Muscle layer of colon (tissue), 2 donors: ENCODE results near the gene BAZ1B.
"Not testable (repeated sequence)": the region's sequence is repeated elsewhere in the genome, so short reads cannot be mapped to it uniquely, and the experiment has no call there.

ENCODE experiments used
- H3K27ac ChIP-seq: one replicate; pipeline ENCODE4 v1.7.0; 2013; ENCODE audit warnings: low read depth, mild to moderate bottlenecking, low read length, moderate library complexity
- H3K27me3 ChIP-seq, 2 donors: one replicate each; pipeline ENCODE4 v1.7.0; 2013; ENCODE audit warnings: low read length in 2 of 2, mild to moderate bottlenecking in 2 of 2; ENCODE audit not compliant: insufficient read depth in 2 of 2, control insufficient read depth in 1 of 2
- H3K36me3 ChIP-seq: one replicate; pipeline ENCODE4 v1.7.0; 2013; ENCODE audit warnings: mild to moderate bottlenecking, low read length; ENCODE audit not compliant: insufficient read depth
- H3K4me1 ChIP-seq: one replicate; pipeline ENCODE4 v1.7.0; 2013; ENCODE audit warnings: mild to moderate bottlenecking, low read length; ENCODE audit not compliant: insufficient read depth
- H3K4me3 ChIP-seq, 2 donors: one replicate each; pipeline ENCODE4 v1.7.0; 2013; ENCODE audit warnings: low read length in 2 of 2, low read depth in 1 of 2, mild to moderate bottlenecking in 1 of 2, moderate library complexity in 1 of 2
- H3K9ac ChIP-seq: one replicate; pipeline ENCODE4 v1.7.0; 2013; ENCODE audit warnings: low read length
- H3K9me3 ChIP-seq: one replicate; pipeline ENCODE4 v1.7.0; 2013; ENCODE audit warnings: mild to moderate bottlenecking, low read length
- donor health status: abdominal sarcoma.
- donor health status: Adenocarcinoma of cecum.

Gene BAZ1B

GRCh38 chr7:73438547-73439409, 83.3 kb downstream of the BAZ1B start:
- no peak overlapping the region for H3K9ac ChIP-seq
- H3K36me3 ChIP-seq: peaks cover 31% of the 10 kb centered on the region
- H3K27ac ChIP-seq: no peak overlapping the region
- peaks cover 0 to 3% of the 10 kb centered on the region in 2 donors for H3K27me3 ChIP-seq
- H3K4me1 ChIP-seq: peaks cover 7% of the 10 kb centered on the region
- H3K4me3 ChIP-seq: no peak overlapping the region
- H3K9me3 ChIP-seq: no peaks in the 10 kb centered on the region

DNA sequence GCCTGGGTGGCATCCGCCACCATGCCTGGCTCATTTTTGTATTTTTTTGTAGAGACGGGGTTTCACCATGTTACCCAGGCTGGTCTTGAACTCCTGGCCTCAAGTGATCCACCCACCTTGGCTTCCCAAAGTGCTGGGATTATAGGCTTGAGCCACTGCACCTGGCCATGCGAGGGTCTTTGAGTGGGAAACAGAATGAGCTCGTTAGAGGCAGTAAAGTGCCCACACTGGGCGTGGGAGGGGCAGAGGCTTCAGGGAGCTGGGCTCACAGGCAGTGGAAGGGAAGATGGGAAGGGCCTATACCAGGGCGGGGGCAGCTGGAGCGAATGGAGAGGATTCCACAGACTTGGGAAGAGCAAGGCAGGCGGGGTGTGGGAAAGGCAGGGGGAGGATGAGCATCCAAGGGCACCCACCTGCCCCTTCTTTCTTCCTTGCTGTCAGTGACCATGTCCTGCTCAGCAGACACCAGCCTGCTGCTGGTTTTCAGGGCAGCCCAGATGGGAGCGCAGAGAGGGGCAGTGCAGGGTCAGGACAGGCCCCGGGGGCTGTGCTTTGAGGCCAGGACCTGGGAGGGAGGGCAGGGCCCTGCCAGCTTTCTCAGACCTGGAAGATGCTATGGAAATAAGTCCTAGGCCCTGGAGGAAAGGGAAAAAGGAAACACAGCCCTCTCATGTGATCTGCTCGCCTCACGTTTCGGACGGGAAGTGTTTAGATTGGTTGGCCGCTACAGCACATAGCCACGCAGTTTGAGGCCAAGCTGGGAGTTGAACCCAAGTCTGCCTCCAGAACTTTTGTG, 84.3 kb downstream of the BAZ1B start:
- Histone ChIP-seq H3K4me1 (peaks cover 7% of the 10 kb centered on the region), H3K9ac (no peak overlapping the region), H3K4me3 (no peak overlapping the region), H3K27ac (no peak overlapping the region), H3K9me3 (no peaks in the 10 kb centered on the region), H3K27me3 (peaks cover 0 to 9% of the 10 kb centered on the region in 2 donors), H3K36me3 (peaks cover 22% of the 10 kb centered on the region)

DNA sequence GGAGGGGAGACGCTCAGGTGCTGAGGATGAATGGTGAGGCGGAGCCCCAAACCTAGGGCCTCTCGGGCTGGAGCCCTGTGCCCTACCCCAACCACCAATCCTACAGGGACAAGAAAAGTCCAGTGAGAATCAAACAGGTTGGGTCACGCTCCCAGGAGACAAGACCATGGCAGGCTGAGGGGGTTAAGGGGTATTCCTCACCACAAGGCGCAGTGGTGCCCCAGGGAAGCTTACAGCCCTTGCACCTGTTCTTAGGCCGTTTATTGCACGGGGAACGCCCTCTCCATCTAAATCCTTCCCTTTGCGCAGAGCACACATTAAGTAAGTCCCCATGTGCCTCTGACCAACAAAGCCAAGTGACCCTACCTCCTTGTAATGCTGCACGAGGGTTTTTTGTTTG, 85.0 kb downstream of the BAZ1B start:
- Histone ChIP-seq H3K27me3 (peaks cover 0 to 13% of the 10 kb centered on the region in 2 donors), H3K9me3 (no peaks in the 10 kb centered on the region), H3K9ac (no peak overlapping the region), H3K36me3 (peaks cover 14% of the 10 kb centered on the region), H3K4me1 (peaks cover 7% of the 10 kb centered on the region), H3K4me3 (no peak overlapping the region), H3K27ac (no peak overlapping the region)

DNA sequence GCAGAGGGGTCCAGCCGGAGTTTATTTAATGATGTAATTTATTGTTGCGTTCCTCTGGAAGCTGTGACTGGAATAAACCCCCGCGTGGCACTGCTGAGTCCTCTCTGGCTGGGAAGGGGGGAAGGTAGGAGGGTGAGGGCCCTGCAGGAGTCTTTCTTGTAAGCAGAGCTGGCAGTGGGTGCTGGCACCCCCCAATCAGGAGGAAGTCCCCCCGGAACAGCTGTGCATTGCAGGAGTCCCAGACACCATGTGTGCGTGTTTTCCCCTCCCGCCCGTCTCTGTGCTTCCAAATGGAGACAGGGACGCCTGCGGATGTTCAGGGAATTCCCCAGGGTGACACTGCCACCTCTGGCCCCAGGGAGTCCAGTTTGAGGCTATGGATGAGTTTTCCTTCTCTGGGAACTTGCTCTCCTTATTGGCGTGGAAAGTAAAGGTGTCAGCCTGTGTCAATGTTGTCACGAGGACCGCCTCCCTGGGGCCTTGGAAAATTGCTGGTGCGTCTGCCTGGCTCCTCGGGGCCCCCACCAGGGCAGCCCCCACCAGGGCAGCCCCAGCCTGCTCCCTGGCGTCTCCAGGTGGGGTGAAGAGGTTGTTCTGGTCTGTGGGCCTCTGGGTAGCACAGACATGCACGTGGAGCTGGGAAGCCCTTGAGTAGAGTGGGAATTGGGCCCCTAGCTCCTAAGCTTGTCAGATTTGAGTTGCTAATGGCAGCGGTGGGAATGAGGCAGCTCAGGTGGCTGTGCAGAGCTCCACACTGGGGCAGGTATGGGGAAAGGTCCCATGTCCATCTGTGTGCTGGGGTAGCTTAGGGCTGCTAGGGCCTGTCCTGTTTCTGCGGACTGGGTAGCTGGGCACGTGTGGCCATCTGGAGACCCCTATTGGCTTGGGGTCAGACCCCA, 85.8 kb downstream of the BAZ1B start:
- Histone ChIP-seq H3K9me3 (no peaks in the 10 kb centered on the region), H3K4me3 (no peak overlapping the region), H3K4me1 (peaks cover 7% of the 10 kb centered on the region), H3K9ac (no peak overlapping the region), H3K27ac (no peak overlapping the region), H3K27me3 (peaks cover 0 to 13% of the 10 kb centered on the region in 2 donors), H3K36me3 (peaks cover 7% of the 10 kb centered on the region)

- Histone ChIP-seq H3K27ac (no peak overlapping the region), H3K36me3 (peaks cover 1% of the 10 kb centered on the region), H3K27me3 (peaks cover 0 to 13% of the 10 kb centered on the region in 2 donors), H3K4me1 (peaks cover 7% of the 10 kb centered on the region), H3K4me3 (no peak overlapping the region), H3K9me3 (no peaks in the 10 kb centered on the region), H3K9ac (no peak overlapping the region)
Observed at GRCh38 chr7:73435471-73436009, 86.6 kb downstream of the BAZ1B start.

DNA sequence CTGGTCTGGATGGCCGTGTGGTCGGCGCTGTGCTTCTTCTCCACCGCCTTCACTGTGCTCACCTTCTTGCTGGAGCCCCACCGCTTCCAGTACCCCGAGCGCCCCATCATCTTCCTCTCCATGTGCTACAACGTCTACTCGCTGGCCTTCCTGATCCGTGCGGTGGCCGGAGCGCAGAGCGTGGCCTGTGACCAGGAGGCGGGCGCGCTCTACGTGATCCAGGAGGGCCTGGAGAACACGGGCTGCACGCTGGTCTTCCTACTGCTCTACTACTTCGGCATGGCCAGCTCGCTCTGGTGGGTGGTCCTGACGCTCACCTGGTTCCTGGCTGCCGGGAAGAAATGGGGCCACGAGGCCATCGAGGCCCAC, 87.4 kb downstream of the BAZ1B start:
- H3K27me3 ChIP-seq: peaks cover 0 to 17% of the 10 kb centered on the region in 2 donors
- H3K9ac ChIP-seq: no peak overlapping the region
- no peak overlapping the region for H3K4me3 ChIP-seq
- H3K27ac ChIP-seq: no peak overlapping the region
- H3K4me1 ChIP-seq: peaks cover 7% of the 10 kb centered on the region
- H3K9me3 ChIP-seq: no peaks in the 10 kb centered on the region
- H3K36me3 ChIP-seq: no peaks in the 10 kb centered on the region

- no peak overlapping the region for H3K4me3 ChIP-seq
- peaks cover 0 to 22% of the 10 kb centered on the region in 2 donors for H3K27me3 ChIP-seq
- peaks cover 7% of the 10 kb centered on the region for H3K4me1 ChIP-seq
- H3K9me3 ChIP-seq: no peaks in the 10 kb centered on the region
- no peaks in the 10 kb centered on the region for H3K36me3 ChIP-seq
- no peak overlapping the region for H3K27ac ChIP-seq
- H3K9ac ChIP-seq: no peak overlapping the region
Observed at GRCh38 chr7:73433924-73434700, 88.0 kb downstream of the BAZ1B start.

DNA sequence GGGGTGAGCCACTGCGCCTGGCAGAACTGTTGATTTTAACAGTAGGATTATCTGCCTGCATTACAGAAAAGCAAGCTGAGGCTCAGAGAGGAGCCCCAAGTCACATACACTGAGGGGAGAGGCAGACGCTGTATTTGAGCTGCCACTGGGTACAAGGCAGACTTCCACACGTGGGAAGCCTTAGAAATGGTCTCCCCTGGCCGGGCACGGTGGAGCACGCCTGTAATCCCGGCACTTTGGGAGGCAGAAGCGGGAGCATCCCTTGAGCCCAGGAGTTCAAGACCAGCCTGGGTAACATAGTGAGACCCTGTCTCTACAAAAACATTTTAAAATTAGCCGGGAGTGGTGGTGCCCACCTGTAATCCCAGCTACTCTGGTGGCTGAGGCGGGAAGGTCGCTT, 89.4 kb downstream of the BAZ1B start:
- H3K27me3 ChIP-seq: peaks cover 0 to 28% of the 10 kb centered on the region in 2 donors
- no peak overlapping the region for H3K27ac ChIP-seq
- no peaks in the 10 kb centered on the region for H3K9me3 ChIP-seq
- H3K4me3 ChIP-seq: no peak overlapping the region
- no peaks in the 10 kb centered on the region for H3K4me1 ChIP-seq
- no peaks in the 10 kb centered on the region for H3K36me3 ChIP-seq
- H3K9ac ChIP-seq: no peak overlapping the region

- no peak overlapping the region for H3K27ac ChIP-seq
- no peak overlapping the region for H3K9ac ChIP-seq
- H3K9me3 ChIP-seq: no peaks in the 10 kb centered on the region
- H3K4me3 ChIP-seq: no peak overlapping the region
- peaks cover 0 to 28% of the 10 kb centered on the region in 2 donors for H3K27me3 ChIP-seq
- no peaks in the 10 kb centered on the region for H3K4me1 ChIP-seq
- no peaks in the 10 kb centered on the region for H3K36me3 ChIP-seq
Observed at GRCh38 chr7:73431041-73431835, 90.9 kb downstream of the BAZ1B start.

DNA sequence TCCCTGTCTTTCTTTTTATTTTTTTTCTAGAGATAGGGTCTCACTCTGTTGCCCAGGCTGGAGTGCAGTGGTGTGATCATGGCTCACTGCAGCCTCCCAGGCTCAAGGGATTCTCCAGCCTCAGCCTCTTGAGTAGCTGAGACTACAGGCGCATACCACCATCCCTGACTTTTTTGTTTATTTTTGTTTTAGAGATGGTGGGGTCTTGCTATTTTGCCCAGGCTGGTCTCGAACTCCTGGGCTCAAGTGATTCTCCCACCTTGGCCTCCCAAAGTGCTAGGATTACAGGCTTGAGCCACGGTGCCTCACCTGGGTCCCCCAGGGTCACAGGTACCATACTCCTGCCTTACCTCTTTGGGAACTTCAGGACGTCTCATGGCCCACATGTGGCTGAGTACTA, 91.6 kb downstream of the BAZ1B start:
- H3K4me1 ChIP-seq, H3K36me3 ChIP-seq, H3K27ac ChIP-seq, H3K9ac ChIP-seq, H3K4me3 ChIP-seq, H3K9me3 ChIP-seq: not testable (repeated sequence)
- peaks cover 0 to 28% of the 10 kb centered on the region in 2 donors for H3K27me3 ChIP-seq
